CD4-positive, alpha-beta T cell treated with Interleukin-21 for 1 hour (primary cell): ENCODE measurements around the gene VPS35.

Source experiments
- DNase-seq: peaks from one replicate; pipeline ENCODE4 v3.0.0-alpha.2; 2020

VPS35 gene

GRCh38 chr16:46688654-46689364, at the start of gene VPS35:
TSS of gene VPS35 (minus strand) at chr16:46689178. CDS start at chr16:46689133, 45 bp downstream.
- peak; percentile 99 for DNase-seq

DNA sequence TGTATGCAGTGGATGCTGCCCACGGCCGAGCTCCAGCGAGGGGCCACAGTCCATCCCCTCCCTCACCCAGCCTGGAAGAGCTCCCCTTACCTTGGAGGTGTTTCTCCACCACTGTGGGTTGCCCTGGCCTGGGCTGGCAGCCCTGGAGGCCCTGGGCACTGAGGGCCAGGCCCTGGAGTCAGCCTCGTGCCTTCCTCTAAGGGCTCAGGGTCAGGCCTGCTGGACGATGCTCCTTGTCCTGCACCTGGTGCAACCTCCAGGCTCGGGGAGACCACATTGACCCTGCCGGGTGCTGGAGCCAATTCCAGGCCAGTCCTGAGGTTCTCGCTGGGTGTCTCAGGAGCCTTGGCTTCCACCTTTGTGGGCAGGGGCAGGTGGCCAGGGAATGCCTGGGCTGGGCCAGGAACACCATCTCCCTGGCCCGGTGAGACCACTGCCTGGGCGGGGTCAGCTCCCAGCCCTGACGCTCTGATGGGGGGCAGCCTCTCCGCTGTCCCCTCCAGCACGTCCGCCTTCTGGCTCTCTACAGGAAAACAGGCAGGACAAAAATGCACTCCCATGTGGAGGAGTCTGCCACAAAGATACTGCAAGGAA, 48.7 kb upstream of the VPS35 start:
- no peak for DNase-seq

- DNase-seq: no peak
Measured at GRCh38 chr16:46736695-46737094, 47.7 kb upstream of the VPS35 start.

DNA sequence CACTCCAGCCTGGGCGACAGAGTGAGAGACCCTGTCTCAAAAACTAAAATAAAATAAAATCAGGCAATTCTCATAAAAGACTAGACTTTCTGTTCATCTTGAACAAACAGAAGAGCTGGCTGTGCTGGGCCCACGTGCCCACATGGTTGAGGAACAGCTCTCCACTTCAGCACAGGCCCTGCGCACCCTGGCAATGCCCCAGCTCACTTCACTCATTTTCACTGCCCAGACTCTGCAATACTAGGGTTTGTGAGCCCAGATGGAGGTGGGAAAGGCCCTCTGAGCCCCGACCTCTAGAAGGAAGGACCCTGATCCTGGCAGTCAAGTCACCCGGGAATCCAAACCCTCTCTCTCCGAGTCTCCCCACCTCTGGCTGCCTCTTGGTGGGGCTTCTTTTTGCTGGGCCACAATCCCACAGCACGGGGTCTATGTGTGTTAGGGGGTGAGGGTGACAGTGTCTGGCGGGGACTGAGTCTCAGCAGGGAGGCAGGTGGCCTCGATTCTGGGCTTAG, 44.4 kb upstream of the VPS35 start:
- DNase-seq: no peak

GRCh38 chr16:46732561-46732960, 43.6 kb upstream of the VPS35 start:
- no peak for DNase-seq

GRCh38 chr16:46731691-46732555, 42.9 kb upstream of the VPS35 start:
- no peak for DNase-seq

- no peak for DNase-seq
Measured at GRCh38 chr16:46730801-46731690, 42.1 kb upstream of the VPS35 start.

DNA sequence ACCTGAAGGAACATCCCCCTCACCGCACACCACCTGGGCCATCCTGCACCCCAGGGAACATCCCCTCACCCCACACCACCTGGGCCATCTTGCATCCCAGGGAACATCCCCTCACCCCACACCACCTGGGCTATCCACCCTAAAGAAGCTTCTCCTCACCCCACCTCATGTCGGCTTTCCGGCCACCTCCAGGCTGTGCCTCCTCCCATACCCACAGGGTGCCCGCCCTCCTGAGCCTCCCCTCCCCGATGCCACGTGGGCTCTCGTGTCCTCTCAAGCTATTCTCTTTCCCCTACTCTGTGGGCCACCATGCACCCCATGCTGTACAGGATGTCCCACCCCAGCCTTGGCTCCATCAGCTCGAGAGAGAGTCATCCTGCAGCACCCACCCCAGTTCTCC, 41.1 kb upstream of the VPS35 start:
- DNase-seq: no peak

DNA sequence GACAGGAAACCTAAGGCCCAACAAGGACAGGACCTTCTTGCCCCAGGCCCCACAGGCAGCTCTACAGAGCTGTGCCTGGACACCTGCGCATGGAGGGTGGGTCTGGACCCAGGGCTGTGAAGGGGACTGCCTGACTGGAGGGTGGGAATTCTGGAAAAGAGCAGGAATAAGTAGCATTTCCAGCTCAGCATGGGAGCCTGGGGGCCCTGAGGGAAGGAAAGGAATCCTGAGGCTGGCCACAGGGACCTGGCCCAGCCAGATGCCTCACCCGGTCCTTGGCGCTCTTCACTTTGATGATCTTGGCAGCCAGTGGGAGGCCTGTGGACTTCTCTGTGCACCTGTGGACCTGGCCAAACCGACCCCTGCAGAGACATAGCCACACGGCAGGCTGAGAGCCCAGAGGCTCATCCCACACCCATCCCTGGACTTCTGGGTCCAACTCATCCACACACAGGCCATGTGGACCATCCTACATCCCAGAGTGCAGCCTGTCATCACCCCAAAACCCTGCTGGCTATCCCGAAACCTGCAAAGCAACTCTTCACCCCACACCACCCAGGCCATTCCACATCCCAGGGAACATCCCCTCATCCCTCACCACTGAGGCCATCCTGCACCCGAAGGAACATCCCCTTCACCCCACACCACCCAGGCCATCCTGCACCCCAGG, 40.5 kb upstream of the VPS35 start:
- no peak for DNase-seq

DNA sequence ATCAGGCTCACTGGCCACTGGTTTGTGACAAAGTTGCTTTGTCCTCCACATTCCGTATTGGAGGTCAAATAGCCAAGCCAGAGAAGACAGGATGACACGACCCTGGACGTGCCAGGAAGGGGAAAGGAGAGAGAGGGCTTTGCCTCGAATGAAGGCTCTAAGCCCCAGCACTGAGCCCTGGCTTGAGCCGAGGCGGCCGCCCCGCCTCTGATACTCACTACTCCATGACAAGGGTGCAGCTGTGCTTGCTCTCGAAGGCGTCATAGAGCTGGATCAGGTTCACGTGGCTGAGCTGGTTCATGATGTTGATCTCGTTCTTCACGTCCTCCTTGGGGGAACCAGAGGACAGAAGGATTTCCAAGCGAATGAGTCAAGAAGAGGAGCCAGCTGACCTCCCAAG, 39.8 kb upstream of the VPS35 start:
- no peak for DNase-seq

GRCh38 chr16:46727630-46728029, 38.7 kb upstream of the VPS35 start:
- no peak for DNase-seq

DNA sequence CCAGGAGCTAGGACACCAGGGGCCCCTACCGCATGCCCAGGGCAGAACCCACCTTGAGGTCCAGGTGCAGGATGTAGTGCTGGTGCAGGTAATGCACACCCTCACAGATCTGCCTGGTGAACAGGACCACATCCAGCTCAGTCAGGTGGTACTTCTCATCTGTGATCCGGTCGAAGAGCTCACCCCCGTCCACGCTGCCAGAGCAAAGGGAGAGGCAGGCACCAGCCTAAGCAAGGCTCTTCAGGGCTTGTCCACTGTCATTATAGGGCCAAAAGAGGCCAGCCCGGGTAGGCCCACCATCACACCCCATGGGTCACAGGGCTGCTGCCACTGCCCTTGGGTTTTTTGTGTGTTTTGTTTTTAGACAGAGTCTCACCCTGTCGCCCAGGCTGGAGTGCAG, 38.2 kb upstream of the VPS35 start:
- DNase-seq: no peak

DNA sequence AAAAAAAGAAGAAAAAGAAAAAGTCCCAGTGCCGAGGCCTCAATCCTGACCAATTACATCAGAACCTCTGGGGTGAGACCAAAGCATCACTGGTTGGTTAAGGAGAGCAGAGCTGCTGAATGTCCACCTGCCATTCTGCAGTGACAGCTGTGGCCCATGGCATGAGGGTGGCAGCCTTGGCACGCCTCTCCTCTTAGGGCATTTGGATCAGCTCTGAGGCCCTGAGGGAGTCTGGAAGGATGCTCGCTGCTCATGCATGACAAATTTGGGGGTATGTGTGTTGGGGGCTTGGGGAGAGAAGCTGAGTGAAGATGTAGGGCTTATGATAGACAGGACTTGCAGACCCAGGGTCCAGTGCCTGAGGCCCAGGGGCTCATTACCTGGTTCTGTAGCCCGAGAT, 32.9 kb upstream of the VPS35 start:
- no peak for DNase-seq

GRCh38 chr16:46720619-46721018, 31.6 kb upstream of the VPS35 start:
- DNase-seq: no peak

- DNase-seq: no peak
Measured at GRCh38 chr16:46719528-46719927, 30.6 kb upstream of the VPS35 start.

- no peak for DNase-seq
Measured at GRCh38 chr16:46718214-46718613, 29.2 kb upstream of the VPS35 start.

DNA sequence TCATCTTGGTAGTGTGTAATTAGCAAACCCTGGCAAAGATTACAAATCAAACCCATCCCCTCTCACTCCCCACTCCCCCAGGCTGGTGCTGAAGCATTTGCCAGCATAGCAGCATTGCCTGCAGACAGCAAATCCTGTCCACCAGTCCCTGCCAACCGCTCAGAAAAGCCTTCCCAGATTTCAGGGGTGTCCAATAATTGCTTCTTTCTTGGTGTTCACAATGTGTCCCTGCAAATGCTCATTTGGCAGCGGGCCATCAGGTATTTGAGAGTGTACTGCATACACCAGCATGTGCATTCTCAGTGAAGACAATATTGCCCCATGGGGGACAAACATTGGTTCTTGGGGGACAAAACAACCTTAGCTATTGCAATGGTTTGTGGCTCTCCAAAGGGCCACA, 28.7 kb upstream of the VPS35 start:
- DNase-seq: no peak

DNA sequence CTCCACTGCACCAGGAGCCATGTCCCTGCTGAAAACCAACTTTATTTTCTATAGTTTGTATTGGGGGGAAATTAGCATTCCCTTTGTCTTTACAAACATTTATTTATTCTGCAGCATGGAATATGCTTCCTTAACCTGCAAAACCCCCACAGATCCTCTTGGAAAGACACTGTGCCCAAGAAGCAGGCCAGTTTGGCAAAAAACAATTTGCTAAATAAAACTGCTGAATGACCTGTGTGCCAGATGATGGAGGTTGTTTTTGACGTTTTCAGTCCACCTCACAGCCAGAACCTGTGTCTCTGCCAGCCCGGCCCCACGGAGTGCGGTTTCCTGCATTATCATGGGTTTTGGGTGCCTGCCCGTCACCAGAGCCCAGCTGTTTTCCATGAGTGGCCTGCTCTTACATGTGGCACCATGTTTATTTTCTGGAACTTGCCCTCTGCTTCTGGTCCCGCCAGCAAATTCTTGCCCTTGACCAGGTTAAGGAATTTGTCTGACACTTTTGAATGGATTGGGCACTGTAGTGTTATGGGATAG, 26.9 kb upstream of the VPS35 start:
- no peak for DNase-seq

GRCh38 chr16:46714797-46715591, 26.0 kb upstream of the VPS35 start:
- no peak for DNase-seq

DNA sequence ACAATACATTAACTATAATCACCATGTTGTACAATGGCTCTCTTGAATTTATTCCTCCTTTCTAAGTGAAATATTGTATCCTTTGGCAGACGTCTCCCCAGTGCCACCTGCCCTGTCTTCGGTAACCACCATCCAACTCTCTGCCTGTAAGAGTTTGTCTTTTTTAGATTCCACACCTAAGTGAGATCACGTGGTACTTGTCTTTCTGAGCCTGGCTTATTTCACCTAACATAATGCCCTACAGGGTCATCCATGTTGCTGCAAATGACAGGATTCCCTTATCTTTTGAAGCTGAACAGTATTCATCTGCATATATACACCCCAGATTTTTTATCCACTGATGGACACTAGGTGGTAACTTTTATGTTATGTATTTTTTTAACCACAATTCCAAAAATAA, 24.7 kb upstream of the VPS35 start:
- DNase-seq: no peak

GRCh38 chr16:46712911-46713310, 23.9 kb upstream of the VPS35 start:
- DNase-seq: no peak
